ENCODE results near the gene FGF12. TPM values are rescaled to one million over a fixed set of nuclear protein-coding genes. Genes with fewer than 3 reads are reported as not detected.
A peak's percentile ranks its signal among the peaks of the same experiment; 100 is the strongest.

Gene FGF12
- total RNA-seq, 4 donors from 2014 or later = 0.54 to 6.3 (median 3.9) TPM

DNA sequence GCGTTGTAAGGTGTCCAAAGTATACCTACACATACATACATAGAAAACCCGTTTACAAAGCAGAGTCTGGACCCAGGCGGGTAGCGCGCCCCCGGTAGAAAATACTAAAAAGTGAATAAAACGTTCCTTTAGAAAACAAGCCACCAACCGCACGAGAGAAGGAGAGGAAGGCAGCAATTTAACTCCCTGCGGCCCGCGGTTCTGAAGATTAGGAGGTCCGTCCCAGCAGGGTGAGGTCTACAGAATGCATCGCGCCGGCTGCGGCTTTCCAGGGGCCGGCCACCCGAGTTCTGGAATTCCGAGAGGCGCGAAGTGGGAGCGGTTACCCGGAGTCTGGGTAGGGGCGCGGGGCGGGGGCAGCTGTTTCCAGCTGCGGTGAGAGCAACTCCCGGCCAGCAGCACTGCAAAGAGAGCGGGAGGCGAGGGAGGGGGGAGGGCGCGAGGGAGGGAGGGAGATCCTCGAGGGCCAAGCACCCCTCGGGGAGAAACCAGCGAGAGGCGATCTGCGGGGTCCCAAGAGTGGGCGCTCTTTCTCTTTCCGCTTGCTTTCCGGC is 318.6 kb downstream of the FGF12 start:
- peak overlapping the region; percentile 21 to 63 (median 53) for H3K4me3 ChIP-seq (replicated peaks in 1 of 3)
- H3K27me3 ChIP-seq = no peaks in the 10 kb centered on the region
- intact Hi-C loops (cut with DNase I) = no loop called here
- WGBS, 2 donors = 0% methylated on average over 12 to 34 of the region's 41 CpGs
- no peaks in the 10 kb centered on the region for H3K9me3 ChIP-seq
- TF ChIP-seq, protein P1, sequence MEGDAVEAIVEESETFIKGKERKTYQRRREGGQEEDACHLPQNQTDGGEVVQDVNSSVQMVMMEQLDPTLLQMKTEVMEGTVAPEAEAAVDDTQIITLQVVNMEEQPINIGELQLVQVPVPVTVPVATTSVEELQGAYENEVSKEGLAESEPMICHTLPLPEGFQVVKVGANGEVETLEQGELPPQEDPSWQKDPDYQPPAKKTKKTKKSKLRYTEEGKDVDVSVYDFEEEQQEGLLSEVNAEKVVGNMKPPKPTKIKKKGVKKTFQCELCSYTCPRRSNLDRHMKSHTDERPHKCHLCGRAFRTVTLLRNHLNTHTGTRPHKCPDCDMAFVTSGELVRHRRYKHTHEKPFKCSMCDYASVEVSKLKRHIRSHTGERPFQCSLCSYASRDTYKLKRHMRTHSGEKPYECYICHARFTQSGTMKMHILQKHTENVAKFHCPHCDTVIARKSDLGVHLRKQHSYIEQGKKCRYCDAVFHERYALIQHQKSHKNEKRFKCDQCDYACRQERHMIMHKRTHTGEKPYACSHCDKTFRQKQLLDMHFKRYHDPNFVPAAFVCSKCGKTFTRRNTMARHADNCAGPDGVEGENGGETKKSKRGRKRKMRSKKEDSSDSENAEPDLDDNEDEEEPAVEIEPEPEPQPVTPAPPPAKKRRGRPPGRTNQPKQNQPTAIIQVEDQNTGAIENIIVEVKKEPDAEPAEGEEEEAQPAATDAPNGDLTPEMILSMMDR (IDR thresholded peaks at IDR 0.05) = no peak
- no peak for TF ChIP-seq POLR2A (IDR thresholded peaks at IDR 0.05)
- no peaks in the 10 kb centered on the region for H3K36me3 ChIP-seq
- H3K4me1 ChIP-seq = peaks cover 0 to 11% of the 10 kb centered on the region in 2 donors
- peak overlapping the region in 1 of 3 donors; percentile 53 for H3K27ac ChIP-seq
- peak in 1 of 2 donors; percentile 4 for DNase-seq

DNA sequence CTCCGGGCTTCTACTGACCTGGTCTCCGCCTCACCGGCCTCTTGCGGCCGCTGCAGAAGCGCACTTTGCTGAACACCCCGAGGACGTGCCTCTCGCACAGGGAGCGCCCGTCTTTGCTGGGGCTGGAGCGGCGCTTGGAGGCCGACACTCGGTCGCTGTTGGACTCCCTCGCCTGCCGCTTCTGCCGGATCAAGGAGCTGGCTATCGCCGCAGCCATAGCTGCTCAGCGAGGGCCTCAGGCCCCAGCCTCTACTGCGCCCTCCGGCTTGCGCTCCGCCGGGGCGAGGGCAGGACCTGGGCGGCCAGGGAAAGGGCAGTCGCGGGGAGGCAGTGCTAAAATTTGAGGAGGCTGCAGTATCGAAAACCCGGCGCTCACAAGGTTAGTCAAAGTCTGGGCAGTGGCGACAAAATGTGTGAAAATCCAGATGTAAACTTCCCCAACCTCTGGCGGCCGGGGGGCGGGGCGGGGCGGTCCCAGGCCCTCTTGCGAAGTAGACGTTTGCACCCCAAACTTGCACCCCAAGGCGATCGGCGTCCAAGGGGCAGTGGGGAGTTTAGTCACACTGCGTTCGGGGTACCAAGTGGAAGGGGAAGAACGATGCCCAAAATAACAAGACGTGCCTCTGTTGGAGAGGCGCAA is 319.2 kb downstream of the FGF12 start:
- peak; percentile 38 to 52 for DNase-seq
- no peaks in the 10 kb centered on the region for H3K27me3 ChIP-seq

DNA sequence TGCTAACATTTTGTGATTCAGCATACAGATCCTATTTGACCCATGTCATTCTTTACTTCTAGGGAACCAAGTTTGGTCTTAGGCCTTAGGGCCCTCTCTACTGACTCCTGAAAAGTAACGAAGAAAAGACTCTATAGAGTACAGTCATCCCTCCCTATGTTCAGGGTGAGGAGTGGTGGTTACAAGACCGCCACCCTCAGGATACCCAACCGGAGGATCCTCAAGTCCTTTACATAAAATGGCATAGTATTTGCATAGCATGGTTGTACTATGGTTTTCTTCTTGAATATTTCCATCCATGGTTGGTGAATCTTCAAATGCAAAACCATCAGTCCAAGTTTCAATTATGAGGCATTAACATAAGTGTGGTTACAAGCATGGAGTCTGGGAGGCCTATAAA is 327.6 kb downstream of the FGF12 start:
- whole genome bisulfite sequencing, 2 donors = 96 to 98% methylated on average over 3 of the region's 3 CpGs
- TF ChIP-seq POLR2A (IDR thresholded peaks at IDR 0.05) = no peak
- TF ChIP-seq, protein P1 (IDR thresholded peaks at IDR 0.05) = no peak
- H3K36me3 ChIP-seq = no peaks in the 10 kb centered on the region
- no peak for DNase-seq
- intact Hi-C loops (cut with DNase I) = no loop called here
- H3K27me3 ChIP-seq = no peaks in the 10 kb centered on the region
- H3K9me3 ChIP-seq = no peaks in the 10 kb centered on the region
- no peak overlapping the region for H3K27ac ChIP-seq
- H3K4me3 ChIP-seq (replicated peaks in 1 of 3) = no peak overlapping the region
- H3K4me1 ChIP-seq = no peaks in the 10 kb centered on the region

More for the DNA sequence above, 319.2 kb downstream of the FGF12 start:
- TF ChIP-seq, protein P1 (IDR thresholded peaks at IDR 0.05) = peak in 1 of 6 experiments; percentile 21
- TF ChIP-seq POLR2A (IDR thresholded peaks at IDR 0.05) = no peak
- peaks cover 0 to 11% of the 10 kb centered on the region in 2 donors for H3K4me1 ChIP-seq
- intact Hi-C loops (cut with DNase I) = no loop called here
- H3K9me3 ChIP-seq = no peaks in the 10 kb centered on the region
- peak overlapping the region in 1 of 3 donors; percentile 53 for H3K27ac ChIP-seq
- peak overlapping the region in 2 of 3 donors; percentile 53 to 63 for H3K4me3 ChIP-seq (replicated peaks in 1 of 3)
- 2 to 3% methylated on average over 31 to 43 of the region's 50 CpGs for WGBS, 2 donors
- H3K36me3 ChIP-seq = no peaks in the 10 kb centered on the region

DNA sequence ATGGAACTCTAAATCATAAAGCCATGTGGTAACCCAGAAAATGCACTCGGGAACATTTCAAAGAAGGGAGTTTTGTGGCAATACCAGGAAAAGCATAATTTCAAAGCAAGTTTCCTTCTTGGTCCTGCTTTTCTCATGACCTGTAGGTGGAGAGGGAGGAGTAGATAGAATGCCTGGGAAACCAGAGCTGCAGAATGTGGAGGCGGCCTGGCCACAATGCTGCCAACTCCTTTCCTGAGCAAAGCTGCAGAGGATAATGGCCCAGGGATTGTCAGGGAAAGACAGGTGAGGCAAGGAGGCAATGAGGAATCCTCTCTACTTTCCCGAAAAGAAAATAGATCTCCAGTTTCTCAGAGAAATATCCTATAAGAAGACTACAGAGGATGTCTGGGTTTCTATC is 330.3 kb downstream of the FGF12 start:
- DNase-seq = no peak
- WGBS, 2 donors = 91 to 97% methylated on average over 3 of the region's 3 CpGs
- Histone ChIP-seq H3K27ac (no peak overlapping the region), H3K4me1 (no peaks in the 10 kb centered on the region), H3K4me3 (replicated peaks in 1 of 3) (no peak overlapping the region), H3K27me3 (no peaks in the 10 kb centered on the region), H3K36me3 (no peaks in the 10 kb centered on the region), H3K9me3 (no peaks in the 10 kb centered on the region)
- TF ChIP-seq POLR2A (IDR thresholded peaks at IDR 0.05) = no peak
- intact Hi-C loops (cut with DNase I) = no loop called here

DNA sequence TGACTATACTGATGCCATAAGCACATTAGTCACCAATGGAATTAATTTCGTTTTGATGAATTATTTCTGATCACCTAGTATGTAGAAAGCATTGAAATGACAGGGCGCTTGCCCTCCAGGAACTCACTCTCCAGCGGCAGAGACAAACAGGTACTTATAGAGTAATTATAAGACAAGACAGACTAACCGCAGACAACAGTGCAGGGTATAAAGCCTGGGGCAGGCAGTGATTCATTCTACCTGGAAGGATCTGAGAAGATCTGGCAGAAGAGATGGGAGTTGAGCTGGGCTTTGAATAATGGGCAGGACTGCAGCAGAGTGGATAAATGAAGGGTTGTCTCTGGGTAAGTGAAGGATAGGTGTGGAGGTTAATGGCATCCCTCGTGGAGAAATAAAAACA is 331.8 kb downstream of the FGF12 start:
- 87 to 89% methylated on average over 5 of the region's 5 CpGs for WGBS, 2 donors
- no peak for TF ChIP-seq POLR2A (IDR thresholded peaks at IDR 0.05)
- H3K27me3 ChIP-seq = no peaks in the 10 kb centered on the region
- no peaks in the 10 kb centered on the region for H3K36me3 ChIP-seq
- no peaks in the 10 kb centered on the region for H3K9me3 ChIP-seq
- intact Hi-C loops (cut with DNase I) = no loop called here
- H3K4me1 ChIP-seq = no peaks in the 10 kb centered on the region
- H3K4me3 ChIP-seq (replicated peaks in 1 of 3) = no peak overlapping the region
- H3K27ac ChIP-seq = no peak overlapping the region
- no peak for DNase-seq

DNA sequence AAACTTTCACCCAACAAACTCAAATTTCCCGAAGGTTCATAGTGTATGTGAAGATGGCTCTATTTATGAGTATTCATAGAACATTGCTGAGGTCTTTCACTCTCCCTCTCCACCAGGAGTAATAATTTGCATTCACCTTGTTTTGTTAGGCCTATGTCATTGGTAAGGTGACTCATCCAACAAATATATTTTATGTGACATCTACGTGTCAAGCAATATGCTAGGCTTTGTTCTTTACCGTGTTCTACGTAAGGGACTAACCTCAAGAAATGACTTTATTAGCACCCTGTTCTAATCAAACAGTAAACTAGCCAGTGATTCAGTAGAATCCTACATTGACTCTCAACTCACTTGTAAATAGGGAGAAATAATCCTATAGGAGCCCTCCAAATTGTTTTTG is 334.4 kb downstream of the FGF12 start:
- no peaks in the 10 kb centered on the region for H3K27me3 ChIP-seq
- 83 to 88% methylated on average over 4 of the region's 4 CpGs for WGBS, 2 donors
- H3K36me3 ChIP-seq = no peaks in the 10 kb centered on the region
- no peaks in the 10 kb centered on the region for H3K4me1 ChIP-seq
- TF ChIP-seq POLR2A (IDR thresholded peaks at IDR 0.05) = no peak
- TF ChIP-seq, protein P1 (IDR thresholded peaks at IDR 0.05) = no peak
- H3K9me3 ChIP-seq = no peaks in the 10 kb centered on the region
- no peak for DNase-seq
- no peak overlapping the region for H3K27ac ChIP-seq
- no peak overlapping the region for H3K4me3 ChIP-seq (replicated peaks in 1 of 3)
- intact Hi-C loops (cut with DNase I) = no loop called here
